Measurements from ENCODE around the gene CEP250.

GRCh38 chr20:35489717-35490116, 34.3 kb downstream of the CEP250 start:
- TF ChIP-seq, protein P1, sequence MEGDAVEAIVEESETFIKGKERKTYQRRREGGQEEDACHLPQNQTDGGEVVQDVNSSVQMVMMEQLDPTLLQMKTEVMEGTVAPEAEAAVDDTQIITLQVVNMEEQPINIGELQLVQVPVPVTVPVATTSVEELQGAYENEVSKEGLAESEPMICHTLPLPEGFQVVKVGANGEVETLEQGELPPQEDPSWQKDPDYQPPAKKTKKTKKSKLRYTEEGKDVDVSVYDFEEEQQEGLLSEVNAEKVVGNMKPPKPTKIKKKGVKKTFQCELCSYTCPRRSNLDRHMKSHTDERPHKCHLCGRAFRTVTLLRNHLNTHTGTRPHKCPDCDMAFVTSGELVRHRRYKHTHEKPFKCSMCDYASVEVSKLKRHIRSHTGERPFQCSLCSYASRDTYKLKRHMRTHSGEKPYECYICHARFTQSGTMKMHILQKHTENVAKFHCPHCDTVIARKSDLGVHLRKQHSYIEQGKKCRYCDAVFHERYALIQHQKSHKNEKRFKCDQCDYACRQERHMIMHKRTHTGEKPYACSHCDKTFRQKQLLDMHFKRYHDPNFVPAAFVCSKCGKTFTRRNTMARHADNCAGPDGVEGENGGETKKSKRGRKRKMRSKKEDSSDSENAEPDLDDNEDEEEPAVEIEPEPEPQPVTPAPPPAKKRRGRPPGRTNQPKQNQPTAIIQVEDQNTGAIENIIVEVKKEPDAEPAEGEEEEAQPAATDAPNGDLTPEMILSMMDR (IDR thresholded peaks at IDR 0.05 in 4 of 5, conservative IDR thresholded peaks at IDR 0.05 in 1 of 5): no peak
- TF ChIP-seq POLR2A (IDR thresholded peaks at IDR 0.05): no peak
